Ovary (tissue), 9 donors: ENCODE data around the gene YAP1. TPM values are rescaled to one million over a fixed set of nuclear protein-coding genes. Genes with fewer than 3 reads are reported as not detected.

Experiments
- DNase-seq, 5 donors: peaks; one replicate each; pipeline ENCODE4 v3.0.0-alpha.2; 2019 to 2020
- H3K27ac ChIP-seq, 2 donors: fragments of 200-600 bp; one replicate each; pipeline versions ENCODE4 v1.5.1 to v1.8.0; 2019 to 2022
- H3K27me3 ChIP-seq: fragments of 200-600 bp; one replicate; pipeline ENCODE4 v1.8.0; 2022
- H3K36me3 ChIP-seq: fragments of 200-600 bp; sonication (generic); one replicate; pipeline ENCODE4 v1.5.1; 2019
- H3K4me1 ChIP-seq: one replicate; pipeline ENCODE4 v1.8.1; 2013; ENCODE audit warnings: mild to moderate bottlenecking, moderate library complexity; ENCODE audit not compliant: insufficient read depth
- H3K4me3 ChIP-seq: fragments of 200-600 bp; sonication (generic); one replicate; pipeline ENCODE4 v1.5.1; 2017
- H3K9me3 ChIP-seq, 2 donors: fragments of 200-600 bp in 1 of 2; sonication (generic) in 1 of 2; one replicate each; pipeline versions ENCODE4 v1.5.1 to v1.8.1; 2013 to 2019; ENCODE audit warnings: mild to moderate bottlenecking in 1 of 2, moderate library complexity in 1 of 2
- EP300 ChIP-seq: sonication (generic); formaldehyde crosslinking; IDR thresholded peaks from one replicate; pipeline ENCODE4 v1.6.1; 2017; ENCODE audit warnings: antibody characterized with exemption
- POLR2A ChIP-seq: fragments of 450-650 bp; IDR thresholded peaks from one replicate; pipeline ENCODE4 v1.6.1; 2017; ENCODE audit warnings: antibody characterized with exemption, mild to moderate bottlenecking, moderate library complexity
- WGBS, 3 donors: extraction: QIAGEN DNeasy Blood & Tissue Kit in 1 of 3; methylation state at CpG; one replicate each; pipeline versions ENCODE4 v1.1.5 to v1.1.7; 2013 to 2017; 5-methylcytosine and 5-hydroxymethylcytosine counted together
- intact Hi-C, 4 donors: fragments of 100-400 bp; cut with DNase I; formaldehyde crosslinking; loops; one replicate each; pipeline versions ENCODE4 v1.11.0 to v1.15.1; 2022 to 2023
- polyA plus RNA-seq, 2 donors: library from polyadenylated mRNA; stranded (reverse); fragments of 200-250 nt in 1 of 2; fragments of 350-450 nt in 1 of 2; fragmentation: Illumina TruSeq in 1 of 2; extraction: RNeasy Lipid Tissue Mini Kit (QIAGEN cat#74804) in 1 of 2; gene quantifications; one replicate each; pipeline ENCODE4 v1.2.3, GENCODE V29; 2013 to 2014
- total RNA-seq, 7 donors: library from RNA; depleted of rRNA in 2 of 7; stranded (reverse); fragments of >200 nt in 2 of 7; fragmentation: NEBNext Ultra II Directional in 3 of 7; extraction: Animal tissue kit (Norgen Biotek cat#: 25700) in 3 of 7; gene quantifications; one replicate each; pipeline versions ENCODE4 v1.1.0 to v1.2.4, GENCODE V29; 2016 to 2023
- TF ChIP-seq, protein P1 (sequence below), 3 donors: fragments of 450-650 bp in 2 of 3; fragments of 200-600 bp in 1 of 3; IDR thresholded peaks; one replicate each; pipeline versions ENCODE4 v1.5.1 to v1.8.0; 2016 to 2022; ENCODE audit warnings: antibody characterized with exemption in 3 of 3, mild to moderate bottlenecking in 1 of 3
- donor health status: DM: no; HTN: no; CAD: no; lungs with moderate emphysema.
- donor health status: DM: no; HTN: no; CAD: no.
- donor health status: Bipolar disorder and iron deficiency.
- donor health status: DM: yes; HTN: yes; CAD: no.
- donor health status: DM: no; HTN: no; CAD: no.
- donor health status: DM: yes; HTN: yes; CAD: no.

The YAP1 gene
- total and polyA plus RNA-seq, 9 donors: 70.3 to 184 (median 147) TPM

DNA sequence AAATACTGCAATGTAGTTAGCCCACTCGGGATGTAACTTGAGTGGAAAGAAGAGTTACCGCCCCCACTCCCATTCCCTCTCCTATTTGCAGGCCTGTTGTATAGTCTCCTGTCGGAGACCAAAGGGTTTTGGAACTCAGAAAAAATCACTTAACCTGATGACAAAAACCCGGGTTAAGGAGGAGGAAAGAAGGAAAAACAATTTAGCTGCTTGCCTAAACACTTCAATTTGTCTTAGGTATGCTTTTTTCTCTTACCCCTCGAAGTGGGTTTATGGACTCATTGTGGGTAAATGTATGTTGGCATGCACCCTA, 2.2 kb downstream of the YAP1 start:
- Histone ChIP-seq H3K27ac (peak overlapping the region; percentile 99), H3K4me1 (peaks cover 9% of the 10 kb centered on the region), H3K4me3 (peak overlapping the region; percentile 89), H3K27me3 (no peaks in the 10 kb centered on the region), H3K36me3 (no peaks in the 10 kb centered on the region), H3K9me3 (no peaks in the 10 kb centered on the region)
- no peak for TF ChIP-seq POLR2A
- TF ChIP-seq, protein P1, sequence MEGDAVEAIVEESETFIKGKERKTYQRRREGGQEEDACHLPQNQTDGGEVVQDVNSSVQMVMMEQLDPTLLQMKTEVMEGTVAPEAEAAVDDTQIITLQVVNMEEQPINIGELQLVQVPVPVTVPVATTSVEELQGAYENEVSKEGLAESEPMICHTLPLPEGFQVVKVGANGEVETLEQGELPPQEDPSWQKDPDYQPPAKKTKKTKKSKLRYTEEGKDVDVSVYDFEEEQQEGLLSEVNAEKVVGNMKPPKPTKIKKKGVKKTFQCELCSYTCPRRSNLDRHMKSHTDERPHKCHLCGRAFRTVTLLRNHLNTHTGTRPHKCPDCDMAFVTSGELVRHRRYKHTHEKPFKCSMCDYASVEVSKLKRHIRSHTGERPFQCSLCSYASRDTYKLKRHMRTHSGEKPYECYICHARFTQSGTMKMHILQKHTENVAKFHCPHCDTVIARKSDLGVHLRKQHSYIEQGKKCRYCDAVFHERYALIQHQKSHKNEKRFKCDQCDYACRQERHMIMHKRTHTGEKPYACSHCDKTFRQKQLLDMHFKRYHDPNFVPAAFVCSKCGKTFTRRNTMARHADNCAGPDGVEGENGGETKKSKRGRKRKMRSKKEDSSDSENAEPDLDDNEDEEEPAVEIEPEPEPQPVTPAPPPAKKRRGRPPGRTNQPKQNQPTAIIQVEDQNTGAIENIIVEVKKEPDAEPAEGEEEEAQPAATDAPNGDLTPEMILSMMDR (IDR thresholded peaks at IDR 0.05): no peak
- no peak for TF ChIP-seq EP300
- DNase-seq: no peak
- intact Hi-C loops: loop anchor here (10.0 kb wide), 3 partner anchors 62 to 152 kb away; no protein-coding TSS in a partner anchor
- 4 to 9% (median 7%) methylated on average over 5 of the region's 5 CpGs for whole genome bisulfite sequencing, 3 donors

DNA sequence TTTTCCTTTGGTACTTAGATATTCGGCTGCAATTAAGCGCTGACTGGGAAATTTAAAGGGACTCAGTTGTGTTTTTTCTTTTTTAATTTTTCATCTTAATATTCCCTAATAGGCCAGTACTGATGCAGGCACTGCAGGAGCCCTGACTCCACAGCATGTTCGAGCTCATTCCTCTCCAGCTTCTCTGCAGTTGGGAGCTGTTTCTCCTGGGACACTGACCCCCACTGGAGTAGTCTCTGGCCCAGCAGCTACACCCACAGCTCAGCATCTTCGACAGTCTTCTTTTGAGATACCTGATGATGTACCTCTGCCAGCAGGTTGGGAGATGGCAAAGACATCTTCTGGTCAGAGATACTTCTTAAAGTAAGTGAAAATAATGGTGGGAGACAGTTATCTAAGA, 3.8 kb downstream of the YAP1 start:
- intact Hi-C loops: loop anchor here (10.0 kb wide), 3 partner anchors 61 to 151 kb away; no protein-coding TSS in a partner anchor
- Histone ChIP-seq H3K36me3 (no peaks in the 10 kb centered on the region), H3K4me1 (peaks cover 15% of the 10 kb centered on the region), H3K27ac (peak overlapping the region in 1 of 2 donors; percentile 40), H3K27me3 (no peaks in the 10 kb centered on the region), H3K4me3 (no peak overlapping the region), H3K9me3 (no peaks in the 10 kb centered on the region)
- WGBS, 3 donors: 24 to 40% (median 24%) methylated on average over 4 of the region's 4 CpGs
- no peak for TF ChIP-seq POLR2A
- TF ChIP-seq EP300: no peak
- TF ChIP-seq, protein P1 (IDR thresholded peaks at IDR 0.05): no peak
- peak in 1 of 5 donors; percentile 23 for DNase-seq

DNA sequence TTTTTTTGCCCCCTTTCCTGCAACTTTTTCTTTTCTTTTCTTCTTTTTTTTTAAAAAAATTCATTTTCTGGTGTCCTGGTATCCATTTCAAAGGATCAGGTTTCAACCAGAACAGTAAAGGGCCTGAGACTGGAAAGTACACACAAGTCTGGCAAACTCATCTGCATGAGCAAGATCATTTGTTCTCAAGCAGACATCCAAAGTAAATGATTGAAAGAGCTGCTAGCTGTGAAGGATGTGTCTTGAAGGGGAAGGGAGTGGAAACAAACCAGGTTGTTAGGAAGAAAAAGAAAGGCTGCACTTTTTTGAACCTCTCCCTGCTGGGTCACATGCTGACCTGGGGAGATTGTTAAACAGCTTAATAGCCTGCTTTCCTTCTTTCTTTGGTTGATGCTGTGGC, 5.3 kb downstream of the YAP1 start:
- Histone ChIP-seq H3K27ac (no peak overlapping the region), H3K4me1 (peaks cover 15% of the 10 kb centered on the region), H3K27me3 (no peaks in the 10 kb centered on the region), H3K4me3 (no peak overlapping the region), H3K36me3 (no peaks in the 10 kb centered on the region), H3K9me3 (no peaks in the 10 kb centered on the region)
- TF ChIP-seq POLR2A: no peak
- TF ChIP-seq, protein P1 (IDR thresholded peaks at IDR 0.05): no peak
- no peak for TF ChIP-seq EP300
- intact Hi-C loops: loop anchor here (10.0 kb wide), 3 partner anchors 59 to 149 kb away; no protein-coding TSS in a partner anchor
- DNase-seq: no peak

DNA sequence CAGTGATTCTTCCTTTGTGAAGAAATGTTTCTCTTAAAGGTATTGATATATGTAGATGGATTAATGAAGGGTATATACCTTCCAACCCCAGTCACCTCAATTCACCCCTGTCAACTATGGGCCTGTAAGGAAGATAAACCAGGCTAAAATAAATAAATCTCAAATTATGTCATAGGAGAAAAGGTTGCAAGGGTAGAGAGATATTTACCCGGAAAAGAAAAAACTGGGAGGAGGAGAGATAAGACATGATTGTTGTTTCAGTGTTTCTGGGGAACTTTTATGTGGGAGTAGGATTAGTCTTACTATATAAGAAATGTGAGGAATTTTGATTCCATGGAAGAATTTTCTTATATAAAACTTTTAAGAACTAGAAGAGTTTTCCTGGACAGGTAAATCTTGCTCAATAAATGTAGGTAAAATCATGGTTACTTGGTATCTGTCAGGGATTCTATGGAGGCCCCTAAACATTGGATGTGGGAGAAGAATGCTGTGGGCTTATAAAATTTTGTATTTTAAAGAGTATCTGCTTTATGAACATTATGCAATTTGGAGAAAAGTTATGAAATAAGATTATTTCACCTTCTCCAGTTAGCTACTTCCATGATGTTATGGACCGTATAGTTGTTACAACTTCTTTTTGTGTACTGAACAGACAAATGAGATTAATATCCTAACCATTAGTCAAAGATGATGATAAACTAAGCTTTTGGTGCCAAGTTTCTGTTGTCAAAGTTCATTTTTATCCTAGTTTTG, 6.4 kb downstream of the YAP1 start:
- Histone ChIP-seq H3K27me3 (no peaks in the 10 kb centered on the region), H3K4me3 (no peak overlapping the region), H3K4me1 (peaks cover 17% of the 10 kb centered on the region), H3K36me3 (no peaks in the 10 kb centered on the region), H3K9me3 (no peaks in the 10 kb centered on the region), H3K27ac (peak overlapping the region in 1 of 2 donors; percentile 19)
- WGBS, 3 donors: 20 to 25% (median 22%) methylated on average over 2 of the region's 2 CpGs
- DNase-seq: no peak
- TF ChIP-seq EP300: no peak
- TF ChIP-seq POLR2A: no peak
- TF ChIP-seq, protein P1 (IDR thresholded peaks at IDR 0.05): no peak
- intact Hi-C loops: loop anchor here (10.0 kb wide), 3 partner anchors 58 to 148 kb away; no protein-coding TSS in a partner anchor
